SK-N-MC (cell line): ENCODE measurements around the gene F10.
"Not testable (repeated sequence)": the region's sequence is repeated elsewhere in the genome, so short reads cannot be mapped to it uniquely, and the experiment has no call there.

Experiments
- DNase-seq: peaks from one replicate; pipeline ENCODE4 v3.0.0-alpha.2; 2011; ENCODE audit warnings: low read depth, low spot score
- H3K27ac ChIP-seq: fragments of 200-600 bp; sonication (generic); 2 replicates; pipeline ENCODE4 v1.5.1; 2016; ENCODE audit warnings: mixed run types
- H3K36me3 ChIP-seq: fragments of 200-600 bp; sonication (generic); 2 replicates; pipeline ENCODE4 v1.6.1; 2017; ENCODE audit warnings: antibody characterized with exemption, low read length, mixed read lengths; ENCODE audit not compliant: insufficient read depth
- H3K4me3 ChIP-seq: fragments of 200-600 bp; sonication (generic); 2 replicates; pipeline ENCODE4 v1.5.1; 2016
- H3K9ac ChIP-seq: fragments of 200-600 bp; sonication (generic); 2 replicates; pipeline ENCODE4 v1.8.0; 2017; ENCODE audit warnings: mixed run types, mixed read lengths; ENCODE audit not compliant: insufficient read length
- H3K9me3 ChIP-seq: fragments of 200-600 bp; sonication (generic); 2 replicates; pipeline ENCODE4 v1.6.1; 2017; ENCODE audit warnings: low read depth, mild to moderate bottlenecking, antibody characterized with exemption, low read length, moderate library complexity, mixed read lengths
- EZH2 ChIP-seq: fragments of 200-600 bp; sonication (generic); IDR thresholded peaks from one replicate; pipeline ENCODE4 v1.6.1; 2017; ENCODE audit warnings: antibody characterized with exemption
- FOXP2 ChIP-seq: optimal IDR thresholded peaks from 2 replicates; pipeline ENCODE3; 2011; ENCODE audit warnings: mild to moderate bottlenecking, moderate library complexity; ENCODE audit not compliant: insufficient read depth; ENCODE audit errors: extremely low read length, control extremely low read depth
- POLR2AphosphoS5 ChIP-seq: IDR thresholded peaks from 2 replicates; pipeline ENCODE4 v1.6.1; 2012; ENCODE audit warnings: mild to moderate bottlenecking, low read depth, low read length, borderline replicate concordance

The F10 gene

DNA sequence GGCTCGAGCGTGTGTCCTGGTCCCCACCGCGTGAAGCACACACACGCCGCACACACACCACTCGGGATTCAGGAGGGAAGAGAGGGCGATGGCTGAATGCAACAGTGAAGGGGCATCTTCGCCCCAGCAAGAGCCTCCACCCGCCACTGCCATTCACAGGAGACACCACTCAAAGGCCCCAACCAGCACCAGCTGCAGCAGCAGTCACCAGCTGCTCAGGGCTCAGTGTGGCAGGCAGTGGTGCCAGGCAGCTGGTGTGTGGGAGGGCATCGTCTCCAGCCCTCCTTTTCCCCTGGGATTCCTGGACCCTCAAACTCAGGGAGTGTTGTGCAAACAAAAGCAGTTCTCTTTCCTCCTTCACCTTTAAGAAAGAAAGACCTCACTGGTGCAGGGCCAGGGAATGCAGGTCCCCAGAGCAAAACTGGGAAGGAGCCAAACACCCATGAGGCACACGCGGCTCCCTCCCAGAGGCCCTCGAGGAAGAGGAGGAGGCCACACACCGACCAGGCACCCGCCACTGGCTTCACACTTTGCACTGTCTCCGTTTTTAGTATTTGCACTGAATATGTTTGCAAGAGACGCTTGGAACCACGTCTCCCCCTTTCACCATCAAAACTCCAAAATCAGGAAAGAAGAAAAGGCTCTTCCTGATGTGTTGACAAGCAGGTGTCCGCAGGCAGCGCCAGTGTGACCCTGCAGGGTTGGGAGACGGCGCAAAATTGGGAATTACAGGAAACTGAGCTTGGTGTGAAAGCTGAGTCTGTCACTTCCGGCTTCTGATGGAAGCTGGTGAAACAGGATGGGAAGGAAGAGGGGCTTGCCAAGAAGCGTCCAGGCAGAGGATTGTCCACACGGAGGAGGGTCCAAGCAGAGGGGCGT lies 43.5 kb upstream of the F10 start:
- no peak for DNase-seq
- H3K27ac ChIP-seq = no peak overlapping the region
- H3K9ac ChIP-seq = no peak overlapping the region
- H3K4me3 ChIP-seq = no peak overlapping the region
- H3K9me3 ChIP-seq = no peaks in the 10 kb centered on the region
- no peaks in the 10 kb centered on the region for H3K36me3 ChIP-seq
- no peak for TF ChIP-seq POLR2AphosphoS5
- no peak for TF ChIP-seq EZH2
- TF ChIP-seq FOXP2 = no peak

DNA sequence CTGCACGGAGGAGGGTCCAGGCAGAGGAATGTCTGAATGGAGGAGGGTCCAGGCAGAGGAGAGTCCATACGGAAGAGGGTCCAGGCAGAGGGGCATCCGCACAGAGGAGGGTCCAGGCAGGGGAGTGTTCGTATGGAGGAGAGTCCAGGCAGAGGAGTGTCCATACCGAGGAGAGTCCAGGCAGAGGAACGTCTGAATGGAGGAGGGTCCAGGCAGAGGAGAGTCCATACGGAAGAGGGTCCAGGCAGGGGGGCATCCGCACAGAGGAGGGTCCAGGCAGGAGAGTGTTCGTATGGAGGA lies 42.9 kb upstream of the F10 start:
- not testable (repeated sequence) for H3K4me3 ChIP-seq, H3K9me3 ChIP-seq, H3K9ac ChIP-seq, H3K27ac ChIP-seq, DNase-seq, H3K36me3 ChIP-seq

DNA sequence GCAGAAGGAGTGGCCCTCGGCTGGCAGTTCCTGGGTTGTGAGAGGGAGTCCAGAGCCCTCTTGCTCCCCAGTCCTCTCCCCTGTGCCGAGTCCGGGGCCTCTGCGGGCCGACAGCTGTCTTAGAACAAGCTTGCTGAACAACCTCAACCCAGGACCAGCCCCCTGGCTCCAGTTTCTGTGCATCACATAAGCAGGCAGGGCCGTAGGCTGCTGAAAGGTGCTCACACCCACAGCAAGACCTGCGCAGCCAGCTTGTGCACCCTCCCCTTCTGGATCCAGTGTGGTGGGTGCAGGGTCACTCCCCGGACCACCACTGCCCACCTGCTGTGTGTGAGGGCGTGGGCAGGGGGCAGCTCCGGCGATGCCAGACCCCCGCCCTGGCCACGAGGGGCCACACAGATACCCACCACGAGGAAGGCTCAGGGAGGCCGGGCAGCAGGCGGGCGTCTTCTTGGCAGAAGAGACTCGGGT lies 42.2 kb upstream of the F10 start:
- DNase-seq = no peak
- no peak overlapping the region for H3K9ac ChIP-seq
- TF ChIP-seq FOXP2 (no peak), POLR2AphosphoS5 (no peak), EZH2 (no peak)
- no peaks in the 10 kb centered on the region for H3K9me3 ChIP-seq
- H3K36me3 ChIP-seq = no peaks in the 10 kb centered on the region
- H3K27ac ChIP-seq = no peak overlapping the region
- H3K4me3 ChIP-seq = no peak overlapping the region

DNA sequence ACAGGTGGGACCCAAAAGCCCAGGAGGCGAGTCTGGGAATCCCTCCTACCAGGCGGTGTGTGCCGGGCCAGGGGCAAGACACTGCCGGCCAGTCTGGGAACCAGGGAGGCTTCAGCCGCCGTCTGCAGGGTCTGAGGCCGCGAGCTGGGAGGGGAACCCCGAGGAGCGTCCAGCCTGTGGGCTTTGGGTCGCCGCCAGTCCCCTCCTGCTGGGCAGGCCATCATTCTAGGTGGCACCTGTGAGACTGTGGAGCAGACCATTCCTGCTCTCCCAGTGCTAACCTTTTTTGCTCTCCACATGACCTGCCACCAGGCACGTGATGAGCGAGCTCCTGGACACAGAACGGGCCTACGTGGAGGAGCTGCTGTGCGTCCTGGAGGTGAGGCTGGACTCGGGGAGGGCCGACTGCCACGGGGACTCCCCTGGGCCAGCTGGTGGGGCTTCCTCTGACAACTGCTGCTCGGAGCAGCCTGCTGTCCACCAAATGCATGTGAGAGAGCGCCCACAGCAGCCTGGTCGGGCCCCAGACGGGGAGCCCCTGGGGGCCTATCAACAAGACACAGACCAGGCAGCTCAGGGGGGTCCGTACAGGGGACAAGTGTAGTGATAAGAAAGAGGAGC lies 41.6 kb upstream of the F10 start:
- no peak for TF ChIP-seq POLR2AphosphoS5
- no peak for TF ChIP-seq FOXP2
- TF ChIP-seq EZH2 = no peak
- no peaks in the 10 kb centered on the region for H3K9me3 ChIP-seq
- H3K27ac ChIP-seq = no peak overlapping the region
- no peak overlapping the region for H3K4me3 ChIP-seq
- no peak for DNase-seq
- H3K36me3 ChIP-seq = no peaks in the 10 kb centered on the region
- H3K9ac ChIP-seq = no peak overlapping the region

DNA sequence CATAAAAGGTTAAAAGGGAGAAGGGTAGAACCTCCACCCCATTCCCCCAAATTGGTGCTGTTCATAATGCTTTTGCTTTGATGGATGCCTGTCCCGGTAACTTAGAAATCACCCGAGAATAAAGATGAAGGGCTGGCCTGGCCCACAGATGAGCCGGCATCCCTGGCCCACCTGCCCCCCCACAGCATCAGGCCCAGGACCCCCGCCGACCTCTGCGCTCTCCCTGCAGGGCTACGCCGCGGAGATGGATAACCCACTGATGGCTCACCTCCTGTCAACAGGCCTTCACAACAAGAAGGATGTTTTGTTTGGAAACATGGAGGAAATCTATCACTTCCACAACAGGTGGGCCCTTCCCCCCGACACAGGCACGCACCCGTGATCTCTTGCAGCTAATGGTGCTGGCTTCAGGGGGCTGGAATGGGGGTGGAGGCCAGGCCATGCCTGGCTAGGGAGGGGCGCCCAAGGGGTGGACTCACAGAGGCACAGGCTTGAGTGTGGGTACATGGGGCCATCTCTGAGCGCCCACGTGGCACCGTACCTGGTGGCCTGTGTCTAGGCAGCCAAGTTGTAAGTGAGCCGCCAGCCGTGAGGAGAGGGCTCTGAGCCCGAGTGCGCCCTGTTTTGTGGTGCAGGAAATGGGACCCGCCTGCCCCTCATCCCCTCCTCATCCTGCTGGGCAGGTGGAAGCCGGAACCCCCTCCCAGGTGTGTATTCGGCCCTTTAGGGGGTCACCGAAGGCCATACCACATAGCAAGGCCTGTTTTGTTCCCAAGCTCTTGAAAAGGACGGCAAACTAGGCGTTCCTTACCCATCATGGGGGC lies 40.2 kb upstream of the F10 start:
- no peak for DNase-seq
- H3K9me3 ChIP-seq = no peaks in the 10 kb centered on the region
- TF ChIP-seq FOXP2 (no peak), EZH2 (no peak), POLR2AphosphoS5 (no peak)
- no peak overlapping the region for H3K4me3 ChIP-seq
- H3K36me3 ChIP-seq = no peaks in the 10 kb centered on the region
- no peak overlapping the region for H3K9ac ChIP-seq
- no peak overlapping the region for H3K27ac ChIP-seq

DNA sequence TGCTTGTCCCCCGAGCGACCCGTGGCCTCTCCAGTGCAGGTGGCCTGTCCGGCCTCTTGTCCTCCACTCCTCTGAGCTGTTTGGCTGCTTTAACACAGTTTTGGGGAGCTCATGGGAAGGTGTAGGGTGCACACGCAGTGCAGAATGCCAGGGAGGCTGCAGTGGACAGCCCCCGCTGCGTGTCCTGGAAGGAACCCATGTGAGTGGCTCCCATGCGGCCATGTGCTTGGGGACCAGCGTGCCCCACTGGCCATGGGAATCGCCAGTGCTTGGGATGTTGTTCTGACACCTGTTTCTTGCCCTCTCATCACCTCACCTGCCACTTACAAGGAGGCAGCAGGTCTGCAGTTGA lies 39.6 kb upstream of the F10 start:
- Histone ChIP-seq H3K9ac (no peak overlapping the region), H3K4me3 (no peak overlapping the region), H3K27ac (no peak overlapping the region), H3K36me3 (no peaks in the 10 kb centered on the region), H3K9me3 (no peaks in the 10 kb centered on the region)
- no peak for DNase-seq
- no peak for TF ChIP-seq EZH2
- TF ChIP-seq POLR2AphosphoS5 = no peak
- no peak for TF ChIP-seq FOXP2

DNA sequence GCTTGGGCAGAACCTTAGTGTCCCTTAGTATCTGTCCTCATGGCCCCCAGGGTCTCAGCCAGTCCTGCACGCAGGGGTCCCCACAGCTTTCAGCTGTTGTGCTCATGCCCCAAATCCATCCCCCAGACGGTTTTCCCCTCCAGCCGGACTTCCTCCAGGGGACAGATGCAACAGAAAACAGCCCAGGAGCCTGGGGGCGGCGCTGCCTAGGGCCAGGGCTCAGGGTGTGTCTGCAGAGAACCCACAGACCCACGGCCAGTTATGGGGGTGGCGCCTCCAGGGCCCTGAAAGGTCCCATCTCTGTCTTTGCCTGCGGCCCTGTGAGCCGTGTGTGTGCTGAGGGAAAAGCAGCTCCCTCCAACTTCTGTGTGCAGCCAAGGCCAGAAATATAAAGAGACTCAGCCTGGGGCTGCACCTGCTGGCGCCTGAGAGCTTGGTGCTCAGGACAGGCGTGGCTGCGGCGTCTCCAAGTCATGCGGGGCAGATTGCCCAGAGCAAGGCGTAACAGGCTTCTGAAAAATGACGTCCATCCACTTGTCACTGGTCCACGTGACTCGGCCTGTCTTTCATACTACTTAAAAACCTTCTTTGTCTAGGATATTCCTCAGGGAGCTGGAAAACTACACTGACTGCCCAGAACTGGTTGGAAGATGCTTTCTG lies 39.1 kb upstream of the F10 start:
- H3K9me3 ChIP-seq = no peaks in the 10 kb centered on the region
- H3K27ac ChIP-seq = no peak overlapping the region
- H3K9ac ChIP-seq = no peak overlapping the region
- H3K36me3 ChIP-seq = no peaks in the 10 kb centered on the region
- H3K4me3 ChIP-seq = no peak overlapping the region
- no peak for TF ChIP-seq FOXP2
- DNase-seq = no peak
